ENCODE data around the gene PPARG.

DNA sequence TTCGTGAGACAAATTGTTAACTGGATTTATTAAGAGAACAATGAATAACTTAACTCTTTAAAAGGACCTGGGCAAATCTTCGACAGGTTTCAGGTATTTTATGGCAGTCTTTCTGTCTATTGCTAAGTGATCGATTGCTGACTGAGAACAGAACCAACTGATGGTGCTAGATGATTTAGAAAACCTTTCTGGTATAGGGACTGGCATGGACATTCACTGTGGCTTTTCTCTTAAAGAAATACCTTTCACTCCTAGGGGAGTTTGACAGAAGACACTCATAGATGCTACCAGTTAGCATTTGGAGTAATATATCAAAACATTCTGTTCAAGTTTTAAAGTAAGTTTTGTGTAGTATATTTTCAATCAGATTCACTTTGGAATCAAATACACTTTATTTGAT, 654 bp downstream of the PPARG start:
- TF ChIP-seq CBX2 (IDR thresholded peaks at IDR 0.05; ENCODE audit: borderline replicate concordance, low read depth) (no peak), CTCF (IDR thresholded peaks at IDR 0.05) (no peak), POLR2AphosphoS2 (conservative IDR thresholded peaks at IDR 0.05; ENCODE audit: low read length) (no peak), KDM5A (IDR thresholded peaks at IDR 0.05) (no peak), BHLHE40 (IDR thresholded peaks at IDR 0.05; ENCODE audit: low read depth, low read length) (no peak), CHD2 (IDR thresholded peaks at IDR 0.05; ENCODE audit: low read length, partially characterized antibody) (no peak), MAZ (IDR thresholded peaks at IDR 0.05; ENCODE audit: borderline replicate concordance, low read depth, low read length) (no peak), ZNF302 (CRISPR knock-in tag; IDR thresholded peaks at IDR 0.05) (no peak), EP300 (IDR thresholded peaks at IDR 0.05) (no peak), JUN (IDR thresholded peaks at IDR 0.05) (no peak)
- TF ChIP-seq, protein P1, sequence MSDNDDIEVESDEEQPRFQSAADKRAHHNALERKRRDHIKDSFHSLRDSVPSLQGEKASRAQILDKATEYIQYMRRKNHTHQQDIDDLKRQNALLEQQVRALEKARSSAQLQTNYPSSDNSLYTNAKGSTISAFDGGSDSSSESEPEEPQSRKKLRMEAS (IDR thresholded peaks at IDR 0.05) = no peak
